ENCODE measurements around the gene IRGQ. TPM values are rescaled to one million over a fixed set of nuclear protein-coding genes. Genes with fewer than 3 reads are reported as not detected.

IRGQ gene
- total and polyA plus RNA-seq, 2 donors from 2014 or later, result 9.5 to 24.2 TPM

DNA sequence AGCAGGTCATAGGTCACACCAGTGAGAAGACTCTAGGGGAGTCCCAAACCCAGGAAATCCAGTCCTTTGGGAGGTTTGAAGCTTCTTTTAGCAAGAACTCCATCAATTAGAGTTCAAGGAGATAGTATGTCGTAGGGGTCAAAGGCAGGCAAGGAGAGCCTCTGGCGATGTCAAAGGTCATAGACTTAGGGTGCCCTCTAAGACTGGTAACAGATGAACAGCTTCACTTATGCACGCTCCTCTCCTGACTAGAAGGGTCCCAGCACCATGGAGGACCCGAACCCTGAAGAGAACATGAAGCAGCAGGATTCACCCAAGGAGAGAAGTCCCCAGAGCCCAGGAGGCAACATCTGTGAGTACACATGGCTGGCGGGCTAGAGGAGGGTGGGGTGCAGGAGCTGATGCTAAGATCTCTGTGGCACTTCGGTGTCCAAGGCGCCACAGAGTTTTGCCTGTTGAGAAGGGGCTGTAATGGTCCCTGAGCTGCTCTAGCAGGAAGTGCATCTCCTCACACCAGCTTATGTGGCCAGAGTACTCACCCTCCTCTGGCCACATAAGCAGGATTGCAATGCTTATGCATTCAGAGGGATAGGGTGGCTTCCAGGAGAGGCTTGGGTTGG lies 1.0 kb upstream of the IRGQ start:
- DNase-seq (no peak), FAIRE-seq (no peak)
- H3K9ac ChIP-seq (ENCODE audit: low read length in 3 of 3), result peak overlapping the region; percentile 64 to 96 (median 87)
- H3K9me3 ChIP-seq (ENCODE audit: control insufficient read depth in 2 of 3, insufficient read depth in 1 of 3, low read length in 3 of 3), result no peaks in the 10 kb centered on the region
- H3K4me1 ChIP-seq (ENCODE audit: control insufficient read depth in 2 of 3, insufficient read depth in 2 of 3, low read depth in 1 of 3, low read length in 3 of 3), result peaks cover 3 to 28% (median 23%) of the 10 kb centered on the region in 3 donors
- TF ChIP-seq, protein P1, sequence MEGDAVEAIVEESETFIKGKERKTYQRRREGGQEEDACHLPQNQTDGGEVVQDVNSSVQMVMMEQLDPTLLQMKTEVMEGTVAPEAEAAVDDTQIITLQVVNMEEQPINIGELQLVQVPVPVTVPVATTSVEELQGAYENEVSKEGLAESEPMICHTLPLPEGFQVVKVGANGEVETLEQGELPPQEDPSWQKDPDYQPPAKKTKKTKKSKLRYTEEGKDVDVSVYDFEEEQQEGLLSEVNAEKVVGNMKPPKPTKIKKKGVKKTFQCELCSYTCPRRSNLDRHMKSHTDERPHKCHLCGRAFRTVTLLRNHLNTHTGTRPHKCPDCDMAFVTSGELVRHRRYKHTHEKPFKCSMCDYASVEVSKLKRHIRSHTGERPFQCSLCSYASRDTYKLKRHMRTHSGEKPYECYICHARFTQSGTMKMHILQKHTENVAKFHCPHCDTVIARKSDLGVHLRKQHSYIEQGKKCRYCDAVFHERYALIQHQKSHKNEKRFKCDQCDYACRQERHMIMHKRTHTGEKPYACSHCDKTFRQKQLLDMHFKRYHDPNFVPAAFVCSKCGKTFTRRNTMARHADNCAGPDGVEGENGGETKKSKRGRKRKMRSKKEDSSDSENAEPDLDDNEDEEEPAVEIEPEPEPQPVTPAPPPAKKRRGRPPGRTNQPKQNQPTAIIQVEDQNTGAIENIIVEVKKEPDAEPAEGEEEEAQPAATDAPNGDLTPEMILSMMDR (IDR thresholded peaks at IDR 0.05; ENCODE audit: borderline replicate concordance, extremely low read depth, insufficient read depth), result no peak
- H3K27me3 ChIP-seq (ENCODE audit: control insufficient read depth, insufficient read depth, low read length), result no peaks in the 10 kb centered on the region
- peak overlapping the region; percentile 73 to 95 (median 90) for H3K4me3 ChIP-seq (ENCODE audit: low read length in 3 of 3)
- peaks cover 0 to 13% (median 6%) of the 10 kb centered on the region in 3 donors for H3K36me3 ChIP-seq (ENCODE audit: control insufficient read depth in 2 of 3, insufficient read depth in 3 of 3, low read length in 3 of 3)
- H3K27ac ChIP-seq (ENCODE audit: low read depth in 2 of 2, low read length in 2 of 2), result peak overlapping the region; percentile 99
- intact Hi-C loops (cut with DNase I), result no loop called here

DNA sequence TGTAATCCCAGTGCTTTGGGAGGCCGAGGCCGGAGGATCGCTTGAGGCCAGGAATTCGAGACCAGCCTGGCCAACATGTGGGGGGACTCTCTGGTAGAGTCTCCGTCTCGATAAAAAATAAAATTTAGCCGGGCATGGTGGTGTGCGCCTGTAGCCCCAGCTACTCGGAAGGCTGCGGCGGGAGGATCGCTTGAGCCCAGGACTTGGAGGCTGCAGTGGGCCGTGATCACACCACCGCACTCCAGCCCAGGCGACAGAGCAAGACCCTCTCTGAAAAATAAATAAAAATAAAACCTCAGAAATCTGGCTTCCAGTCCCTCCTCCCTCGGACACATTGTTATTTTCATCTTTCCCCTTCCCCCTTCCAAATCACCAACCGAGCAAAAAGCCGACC lies 332 bp downstream of the IRGQ start:
- H3K9ac ChIP-seq (ENCODE audit: low read length in 3 of 3), result peak overlapping the region; percentile 78 to 92 (median 79)
- H3K4me3 ChIP-seq (ENCODE audit: low read length in 3 of 3), result peak overlapping the region; percentile 86 to 91 (median 90)
- DNase-seq (no peak), FAIRE-seq (no peak)
- TF ChIP-seq, protein P1 (IDR thresholded peaks at IDR 0.05; ENCODE audit: borderline replicate concordance, extremely low read depth, insufficient read depth), result no peak
- H3K36me3 ChIP-seq (ENCODE audit: control insufficient read depth in 2 of 3, insufficient read depth in 3 of 3, low read length in 3 of 3), result peaks cover 0 to 13% (median 6%) of the 10 kb centered on the region in 3 donors
- intact Hi-C loops (cut with DNase I), result no loop called here
- H3K9me3 ChIP-seq (ENCODE audit: control insufficient read depth in 2 of 3, insufficient read depth in 1 of 3, low read length in 3 of 3), result no peaks in the 10 kb centered on the region
- H3K4me1 ChIP-seq (ENCODE audit: control insufficient read depth in 2 of 3, insufficient read depth in 2 of 3, low read depth in 1 of 3, low read length in 3 of 3), result peaks cover 3 to 28% (median 23%) of the 10 kb centered on the region in 3 donors
- no peaks in the 10 kb centered on the region for H3K27me3 ChIP-seq (ENCODE audit: control insufficient read depth, insufficient read depth, low read length)
- H3K27ac ChIP-seq (ENCODE audit: low read depth in 2 of 2, low read length in 2 of 2), result peak overlapping the region; percentile 78 to 87

DNA sequence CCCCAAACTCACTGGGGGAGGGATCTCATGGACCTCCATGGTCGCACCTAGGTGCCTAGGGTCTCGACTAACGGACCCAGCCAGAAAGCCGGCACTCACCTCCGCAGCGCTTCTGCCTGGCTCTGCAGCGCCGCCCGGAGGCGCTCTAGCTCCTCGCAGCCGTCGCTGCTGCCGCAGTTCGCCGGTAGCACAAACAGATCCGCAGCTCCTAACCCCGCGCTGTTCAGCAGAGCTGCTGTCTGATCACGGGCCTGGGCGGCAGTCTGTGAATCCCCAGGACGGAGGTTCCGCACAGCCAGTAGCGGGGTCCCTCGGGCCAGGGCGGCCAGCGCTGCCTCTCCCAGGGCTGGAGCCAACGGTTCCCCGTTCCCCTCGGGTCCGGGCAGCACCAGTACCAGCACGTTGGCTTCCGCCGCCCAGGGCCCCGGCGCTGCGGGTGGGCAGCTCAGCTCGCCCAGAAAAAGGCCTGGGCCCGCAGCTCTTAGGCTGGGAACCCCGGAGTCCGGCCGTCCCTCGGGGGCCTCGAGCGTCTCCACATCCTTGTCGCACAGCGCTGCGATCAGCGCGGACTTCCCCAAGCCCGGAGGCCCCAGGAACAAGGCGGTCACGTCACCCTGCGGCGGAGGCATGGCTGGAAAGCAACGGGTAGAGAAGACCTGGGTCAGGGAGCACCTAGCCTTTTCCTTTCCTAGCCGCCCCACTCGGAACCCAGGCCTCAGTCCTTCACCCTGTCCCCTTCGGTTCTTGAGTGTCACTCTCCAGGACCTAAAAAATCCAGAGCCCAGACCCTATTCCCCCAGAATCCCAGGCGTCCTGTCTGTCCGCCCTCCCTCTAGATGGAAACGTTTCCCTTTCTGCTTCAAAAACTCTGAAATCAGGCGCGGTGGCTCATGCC lies 977 bp downstream of the IRGQ start:
- peak overlapping the region; percentile 78 to 87 for H3K27ac ChIP-seq (ENCODE audit: low read depth in 2 of 2, low read length in 2 of 2)
- FAIRE-seq, result no peak
- intact Hi-C loops (cut with DNase I), result no loop called here

More for the DNA sequence above, 977 bp downstream of the IRGQ start:
- TF ChIP-seq, protein P1 (IDR thresholded peaks at IDR 0.05; ENCODE audit: borderline replicate concordance, extremely low read depth, insufficient read depth), result peak; percentile 68
- DNase-seq, result peak; percentile 72 to 89 (median 84)
- peaks cover 0 to 13% (median 7%) of the 10 kb centered on the region in 3 donors for H3K36me3 ChIP-seq (ENCODE audit: control insufficient read depth in 2 of 3, insufficient read depth in 3 of 3, low read length in 3 of 3)
- H3K27me3 ChIP-seq (ENCODE audit: control insufficient read depth, insufficient read depth, low read length), result no peaks in the 10 kb centered on the region
- no peaks in the 10 kb centered on the region for H3K9me3 ChIP-seq (ENCODE audit: control insufficient read depth in 2 of 3, insufficient read depth in 1 of 3, low read length in 3 of 3)
- peak overlapping the region; percentile 78 to 92 (median 79) for H3K9ac ChIP-seq (ENCODE audit: low read length in 3 of 3)
- H3K4me3 ChIP-seq (ENCODE audit: low read length in 3 of 3), result peak overlapping the region; percentile 86 to 91 (median 90)
- peaks cover 3 to 28% (median 23%) of the 10 kb centered on the region in 3 donors for H3K4me1 ChIP-seq (ENCODE audit: control insufficient read depth in 2 of 3, insufficient read depth in 2 of 3, low read depth in 1 of 3, low read length in 3 of 3)

Data from kidney (tissue), 14 donors.